Neural cell (in vitro differentiated cells): ENCODE measurements around the gene CABLES1. TPM values are rescaled to one million over a fixed set of nuclear protein-coding genes. Genes with fewer than 3 reads are reported as not detected.

Source experiments
- H2AFZ ChIP-seq: fragments of 200-600, 300-800 bp; sonication (generic), shearing (Covaris generic); 2 replicates; pipeline ENCODE4 v1.6.0; 2014; ENCODE audit warnings: low read depth, mild to moderate bottlenecking, antibody characterized with exemption, low read length, moderate library complexity
- H3F3A ChIP-seq: fragments of 200-600 bp; shearing (Covaris generic); 2 replicates; pipeline ENCODE4 v1.6.1; 2016; ENCODE audit warnings: mild to moderate bottlenecking, moderate library complexity, mixed read lengths, antibody characterized with exemption, low read length; ENCODE audit not compliant: insufficient read depth, poor library complexity, severe bottlenecking
- H3K27ac ChIP-seq: fragments of 200-600, 300-800 bp; sonication (generic), shearing (Covaris generic); 2 replicates; pipeline ENCODE4 v1.5.1; 2014; ENCODE audit warnings: mild to moderate bottlenecking, low read length, moderate library complexity
- H3K27me3 ChIP-seq: fragments of 300-800, 200-600 bp; sonication (generic), shearing (Covaris generic); 2 replicates; pipeline ENCODE4 v1.6.0; 2014; ENCODE audit warnings: mild to moderate bottlenecking, low read depth, low read length, moderate library complexity; ENCODE audit not compliant: insufficient read depth
- H3K36me3 ChIP-seq: fragments of 300-800, 200-600 bp; sonication (generic), shearing (Covaris generic); 2 replicates; pipeline ENCODE4 v1.5.1; 2014; ENCODE audit warnings: mild to moderate bottlenecking, antibody characterized with exemption, low read length, moderate library complexity; ENCODE audit not compliant: insufficient read depth
- H3K4me2 ChIP-seq: fragments of 300-800, 200-600 bp; sonication (generic), shearing (Covaris generic); 2 replicates; pipeline ENCODE4 v1.6.0; 2014; ENCODE audit warnings: mild to moderate bottlenecking, low read length
- H3K4me3 ChIP-seq: fragments of 300-800, 200-600 bp; sonication (generic), shearing (Covaris generic); 2 replicates; pipeline ENCODE4 v1.5.1; 2014; ENCODE audit warnings: mild to moderate bottlenecking, low read length, moderate library complexity
- H3K79me2 ChIP-seq: fragments of 200-600 bp; shearing (Covaris generic); replicated peaks from 2 replicates; pipeline ENCODE4 v1.6.0; 2014; ENCODE audit warnings: mild to moderate bottlenecking, low read length, moderate library complexity; ENCODE audit not compliant: insufficient read depth
- H3K9ac ChIP-seq: fragments of 300-800, 200-600 bp; sonication (generic), shearing (Covaris generic); 2 replicates; pipeline ENCODE4 v1.6.1; 2016; ENCODE audit warnings: mild to moderate bottlenecking, low read length, mixed read lengths
- H3K9me2 ChIP-seq: fragments of 200-600 bp; shearing (Covaris generic); 2 replicates; pipeline ENCODE4 v1.6.1; 2016; ENCODE audit warnings: mild to moderate bottlenecking, low read length, mixed read lengths; ENCODE audit not compliant: insufficient read depth
- H3K9me3 ChIP-seq: fragments of 200-600, 300-800 bp; sonication (generic), shearing (Covaris generic); 2 replicates; pipeline ENCODE4 v1.6.1; 2016; ENCODE audit warnings: mild to moderate bottlenecking, mixed run types, low read length, moderate library complexity, mixed read lengths
- H4K20me1 ChIP-seq: fragments of 200-600 bp; shearing (Covaris generic); 2 replicates; pipeline ENCODE4 v1.6.1; 2016; ENCODE audit warnings: mild to moderate bottlenecking, mixed run types; ENCODE audit not compliant: insufficient read depth
- EP300 ChIP-seq: fragments of 450-650 bp; conservative IDR thresholded peaks from 2 replicates; pipeline ENCODE4 v1.6.1; 2014; ENCODE audit warnings: antibody characterized with exemption, mild to moderate bottlenecking, moderate library complexity; ENCODE audit not compliant: poor library complexity, severe bottlenecking
- EZH2 ChIP-seq: fragments of 200-600, 300-800 bp; shearing (Covaris generic), sonication (generic); IDR thresholded peaks from 2 replicates; pipeline ENCODE4 v1.6.1; 2014; ENCODE audit warnings: antibody characterized with exemption, low read length, borderline replicate concordance, mild to moderate bottlenecking; ENCODE audit not compliant: insufficient read depth, poor library complexity, severe bottlenecking
- MXI1 ChIP-seq: fragments of 450-650 bp; conservative IDR thresholded peaks from 2 replicates; pipeline ENCODE4 v1.6.1; 2014; ENCODE audit warnings: antibody characterized with exemption, mild to moderate bottlenecking; ENCODE audit not compliant: poor library complexity, severe bottlenecking
- POLR2AphosphoS5 ChIP-seq: IDR thresholded peaks from 2 replicates; pipeline ENCODE4 v1.6.1; 2012
- RAD21 ChIP-seq: fragments of 450-650 bp; conservative IDR thresholded peaks from 2 replicates; pipeline ENCODE4 v1.6.1; 2014; ENCODE audit warnings: antibody characterized with exemption, mild to moderate bottlenecking, moderate library complexity
- REST ChIP-seq: IDR thresholded peaks from 2 replicates; pipeline ENCODE4 v1.6.1; 2012; ENCODE audit warnings: borderline replicate concordance
- SMC3 ChIP-seq: fragments of 450-650 bp; conservative IDR thresholded peaks from 2 replicates; pipeline ENCODE4 v1.6.1; 2014; ENCODE audit warnings: antibody characterized with exemption, mild to moderate bottlenecking, moderate library complexity; ENCODE audit not compliant: poor library complexity
- TAF1 ChIP-seq: IDR thresholded peaks from 2 replicates; pipeline ENCODE4 v1.6.1; 2012; ENCODE audit warnings: low read depth
- polyA plus RNA-seq: library from polyadenylated mRNA; depleted of rRNA; stranded (reverse); fragments of >200 nt; gene quantifications from 2 replicates; pipeline ENCODE4 v1.2.3, GENCODE V29; 2014
- TF ChIP-seq, protein P1 (sequence below): fragments of 450-650 bp; IDR thresholded peaks from 2 replicates; pipeline ENCODE4 v1.5.1; 2014; ENCODE audit warnings: antibody characterized with exemption, mild to moderate bottlenecking, moderate library complexity; ENCODE audit not compliant: poor library complexity, severe bottlenecking

CABLES1 gene
- polyA plus RNA-seq, 1 donor from 2014 or later, result 1.4 TPM

- no peaks in the 10 kb centered on the region for H3F3A ChIP-seq
- H2AFZ ChIP-seq, result no peak overlapping the region
- no peak overlapping the region for H3K27ac ChIP-seq
These were observed 8.8 kb upstream of the CABLES1 start for GRCh38 chr18:23126376-23127056.

GRCh38 chr18:23127090-23127489 is 8.2 kb upstream of the CABLES1 start:
- no peak overlapping the region for H3K4me2 ChIP-seq
- no peak overlapping the region for H3K4me3 ChIP-seq
- no peaks in the 10 kb centered on the region for H4K20me1 ChIP-seq
- H3K36me3 ChIP-seq, result no peaks in the 10 kb centered on the region
- no peak overlapping the region for H3K9ac ChIP-seq
- H3K27ac ChIP-seq, result no peak overlapping the region
- no peaks in the 10 kb centered on the region for H3K9me3 ChIP-seq
- no peak for TF ChIP-seq EZH2
- H2AFZ ChIP-seq, result no peak overlapping the region
- no peaks in the 10 kb centered on the region for H3K27me3 ChIP-seq
- H3K9me2 ChIP-seq, result no peaks in the 10 kb centered on the region
- no peaks in the 10 kb centered on the region for H3F3A ChIP-seq
- H3K79me2 ChIP-seq, result no peaks in the 10 kb centered on the region

More at GRCh38 chr18:23126376-23127056, 8.8 kb upstream of the CABLES1 start:
- Histone ChIP-seq H3K27me3 (no peaks in the 10 kb centered on the region), H3K36me3 (no peaks in the 10 kb centered on the region), H3K79me2 (no peaks in the 10 kb centered on the region), H3K4me2 (no peak overlapping the region), H3K9me3 (no peaks in the 10 kb centered on the region), H3K9ac (no peak overlapping the region), H4K20me1 (no peaks in the 10 kb centered on the region), H3K9me2 (no peaks in the 10 kb centered on the region), H3K4me3 (no peak overlapping the region)
- TF ChIP-seq POLR2AphosphoS5 (no peak), MXI1 (no peak), RAD21 (no peak), TAF1 (no peak), EZH2 (no peak), EP300 (no peak), SMC3 (no peak)
- TF ChIP-seq, protein P1, sequence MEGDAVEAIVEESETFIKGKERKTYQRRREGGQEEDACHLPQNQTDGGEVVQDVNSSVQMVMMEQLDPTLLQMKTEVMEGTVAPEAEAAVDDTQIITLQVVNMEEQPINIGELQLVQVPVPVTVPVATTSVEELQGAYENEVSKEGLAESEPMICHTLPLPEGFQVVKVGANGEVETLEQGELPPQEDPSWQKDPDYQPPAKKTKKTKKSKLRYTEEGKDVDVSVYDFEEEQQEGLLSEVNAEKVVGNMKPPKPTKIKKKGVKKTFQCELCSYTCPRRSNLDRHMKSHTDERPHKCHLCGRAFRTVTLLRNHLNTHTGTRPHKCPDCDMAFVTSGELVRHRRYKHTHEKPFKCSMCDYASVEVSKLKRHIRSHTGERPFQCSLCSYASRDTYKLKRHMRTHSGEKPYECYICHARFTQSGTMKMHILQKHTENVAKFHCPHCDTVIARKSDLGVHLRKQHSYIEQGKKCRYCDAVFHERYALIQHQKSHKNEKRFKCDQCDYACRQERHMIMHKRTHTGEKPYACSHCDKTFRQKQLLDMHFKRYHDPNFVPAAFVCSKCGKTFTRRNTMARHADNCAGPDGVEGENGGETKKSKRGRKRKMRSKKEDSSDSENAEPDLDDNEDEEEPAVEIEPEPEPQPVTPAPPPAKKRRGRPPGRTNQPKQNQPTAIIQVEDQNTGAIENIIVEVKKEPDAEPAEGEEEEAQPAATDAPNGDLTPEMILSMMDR, result no peak

DNA sequence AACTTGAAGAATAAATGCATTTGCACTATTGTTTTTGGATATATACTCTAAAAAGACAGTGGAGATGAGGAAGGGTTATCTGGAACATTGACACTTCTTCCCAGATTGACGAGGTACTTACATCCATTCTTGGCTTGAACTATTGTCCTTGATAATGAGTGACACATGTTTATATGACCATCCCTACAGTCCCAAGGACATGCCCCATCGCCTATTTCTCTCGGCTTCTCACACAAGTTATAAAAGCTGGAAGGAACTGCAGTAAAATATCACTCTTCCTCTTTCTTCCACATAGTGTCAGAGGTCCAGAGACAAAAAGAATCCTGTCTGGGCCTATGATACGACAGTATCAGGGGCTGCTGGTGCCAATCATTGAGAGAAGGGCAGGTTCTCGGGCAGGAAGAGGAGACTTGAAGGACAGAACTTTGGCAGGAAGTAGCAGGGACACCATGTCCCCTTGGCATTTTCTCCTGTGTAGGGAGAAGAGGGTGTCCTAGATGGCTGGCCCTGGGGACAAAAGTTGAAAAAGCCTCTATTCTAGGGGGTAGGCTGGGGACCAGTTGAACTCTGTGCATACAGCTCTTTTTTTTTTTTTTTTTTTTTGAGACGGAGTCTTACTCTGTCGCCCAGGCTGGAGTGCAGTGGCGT is 5.8 kb upstream of the CABLES1 start:
- Histone ChIP-seq H3K4me3 (no peak overlapping the region), H3F3A (no peaks in the 10 kb centered on the region), H3K27me3 (peaks cover 12% of the 10 kb centered on the region), H3K4me2 (no peak overlapping the region), H3K27ac (no peak overlapping the region), H3K79me2 (no peaks in the 10 kb centered on the region), H4K20me1 (no peaks in the 10 kb centered on the region), H3K9ac (no peak overlapping the region), H3K9me3 (no peaks in the 10 kb centered on the region), H2AFZ (no peak overlapping the region), H3K9me2 (no peaks in the 10 kb centered on the region), H3K36me3 (no peaks in the 10 kb centered on the region)
- TF ChIP-seq REST (no peak), SMC3 (no peak), EZH2 (no peak), RAD21 (no peak)
- TF ChIP-seq, protein P1, result no peak
